C4-2B (cell line): ENCODE results near the gene TMEM106C.

Experiments used
- CTCF ChIP-seq: fragments of 450-650 bp; conservative IDR thresholded peaks from 2 replicates; pipeline ENCODE4 v1.5.1; 2017; ENCODE audit warnings: mild to moderate bottlenecking
- ZFX ChIP-seq: fragments of 450-650 bp; IDR thresholded peaks from 2 replicates; pipeline ENCODE4 v1.6.1; 2017

DNA sequence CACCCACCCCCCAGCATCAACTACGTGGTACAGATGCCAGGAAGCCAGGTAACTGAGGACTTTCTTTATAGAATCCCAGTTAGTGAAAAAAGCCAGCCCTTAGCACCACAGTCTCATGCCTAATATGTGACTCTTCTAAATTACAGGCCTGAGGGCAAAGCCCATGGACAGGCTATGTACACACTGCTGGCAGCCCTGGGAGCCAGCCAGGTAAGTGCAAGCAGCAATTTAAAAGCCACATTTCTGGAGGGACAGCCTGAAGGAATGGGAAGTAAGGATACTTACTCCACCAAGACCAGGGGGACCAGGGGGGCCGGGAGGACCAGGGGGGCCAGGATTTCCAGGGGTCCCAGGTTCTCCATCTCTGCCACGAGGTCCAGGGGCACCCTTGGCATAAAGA, 33.9 kb downstream of the TMEM106C start:
- TF ChIP-seq CTCF, result no peak
- no peak for TF ChIP-seq ZFX
